ENCODE measurements around the gene TECR.
A peak's percentile ranks its signal among the peaks of the same experiment; 100 is the strongest.
"Not testable (repeated sequence)": the region's sequence is repeated elsewhere in the genome, so short reads cannot be mapped to it uniquely, and the experiment has no call there.

Gene TECR

DNA sequence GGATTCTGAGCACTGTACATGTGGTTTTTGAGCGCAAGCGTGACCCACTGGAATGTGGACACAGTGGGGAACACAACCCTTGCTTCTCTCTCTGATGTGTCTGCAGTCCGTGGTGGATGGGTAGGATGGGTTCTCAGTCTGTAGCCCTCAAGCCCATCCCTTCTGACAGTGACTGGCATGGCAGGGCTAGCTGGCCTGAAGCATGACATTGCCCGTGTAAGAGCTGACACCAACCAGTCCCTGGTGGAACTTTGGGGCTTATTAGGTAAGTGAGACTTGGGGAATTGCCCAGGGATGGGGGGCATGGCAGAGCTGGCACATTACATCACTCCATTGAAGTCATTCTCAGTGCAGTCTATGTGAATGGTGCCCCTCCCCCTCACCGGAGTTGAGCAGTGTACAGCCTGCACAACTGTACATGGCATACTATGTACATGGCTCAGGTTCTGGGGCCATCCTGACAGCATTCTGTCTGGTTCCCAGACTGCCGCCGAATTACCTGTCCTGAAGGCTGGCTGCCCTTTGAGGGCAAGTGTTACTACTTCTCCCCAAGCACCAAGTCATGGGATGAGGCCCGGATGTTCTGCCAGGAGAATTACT is 70.3 kb downstream of the TECR start:
- DNase-seq = no peak

DNA sequence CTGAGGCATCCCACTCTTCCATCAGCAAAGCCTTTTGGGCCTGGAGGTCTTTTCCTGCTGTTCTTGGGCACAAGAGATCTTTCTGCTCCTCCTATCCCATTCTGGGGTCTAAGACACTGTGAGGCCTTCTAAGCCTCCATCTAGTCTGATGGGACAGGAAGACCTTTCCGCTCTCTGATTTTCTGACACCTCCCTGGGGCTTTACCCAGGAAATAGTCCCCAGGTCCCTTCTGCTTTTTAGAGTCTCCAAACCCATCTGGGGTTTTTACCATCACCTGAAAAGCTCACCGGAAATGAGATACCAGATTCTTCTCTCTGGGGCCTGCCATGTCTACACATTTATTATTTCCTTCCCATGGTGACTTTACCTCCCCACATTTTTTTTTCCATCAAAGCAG is 74.6 kb downstream of the TECR start:
- no peak for DNase-seq

- DNase-seq = no peak
Measured at GRCh38 chr19:14606627-14607026, 77.2 kb downstream of the TECR start.

DNA sequence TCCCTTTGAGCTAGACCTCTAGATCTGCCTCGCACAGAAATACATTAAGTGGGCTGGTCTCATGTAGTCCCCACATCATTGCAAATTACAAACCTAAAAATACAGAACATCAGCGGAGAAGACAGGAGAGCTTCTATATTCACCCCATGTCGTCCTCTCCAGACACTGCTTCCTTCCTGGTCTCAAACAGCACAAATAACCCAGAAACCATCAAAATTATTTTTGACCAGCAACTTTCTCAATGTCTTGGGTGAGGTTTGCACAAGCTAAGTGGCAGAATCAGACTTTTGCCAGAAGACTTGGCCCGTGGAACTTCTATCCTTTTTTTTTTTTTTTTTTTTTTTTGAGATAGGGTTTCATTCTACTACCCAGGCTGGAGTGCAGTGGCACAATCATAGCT is 81.7 kb downstream of the TECR start:
- no peak for DNase-seq

DNA sequence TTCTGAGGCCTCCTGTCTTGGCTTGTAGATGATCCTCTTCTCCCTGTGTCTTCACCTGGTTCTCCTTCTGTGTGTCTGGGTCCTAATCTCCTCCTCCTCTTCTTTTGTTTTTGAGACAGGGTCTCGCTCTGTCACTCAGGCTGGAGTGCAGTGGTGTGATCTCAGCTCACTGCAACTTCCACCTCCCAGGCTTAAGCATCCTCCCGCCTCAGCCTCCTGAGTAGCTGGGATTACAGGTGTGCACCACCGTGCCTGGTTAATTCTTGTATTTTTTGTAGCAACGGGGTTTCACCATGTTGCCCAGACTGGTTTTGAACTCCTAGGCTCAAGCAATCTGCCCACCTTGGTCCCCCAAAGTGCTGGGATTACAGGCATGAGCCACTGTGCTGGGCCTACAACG is 82.8 kb downstream of the TECR start:
- DNase-seq = not testable (repeated sequence)

DNA sequence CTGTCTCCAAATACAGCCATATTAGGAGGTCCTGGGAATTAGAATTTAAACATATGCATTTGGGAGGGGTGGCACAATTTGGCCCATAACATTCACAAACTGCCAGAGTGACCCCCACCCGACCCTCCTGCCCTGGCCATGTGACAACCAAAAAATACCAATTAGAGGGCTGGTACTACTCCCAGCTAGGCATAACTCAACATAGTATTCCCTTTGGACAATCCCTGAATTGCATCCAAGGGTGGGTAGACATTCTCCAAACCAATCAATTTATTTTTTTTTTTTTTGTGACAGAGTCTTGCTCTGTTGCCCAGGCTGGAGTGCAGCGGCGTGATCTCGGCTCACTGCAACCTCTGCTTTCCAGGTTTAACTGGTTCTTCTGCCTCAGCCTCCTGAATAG is 83.3 kb downstream of the TECR start:
- DNase-seq = no peak

DNA sequence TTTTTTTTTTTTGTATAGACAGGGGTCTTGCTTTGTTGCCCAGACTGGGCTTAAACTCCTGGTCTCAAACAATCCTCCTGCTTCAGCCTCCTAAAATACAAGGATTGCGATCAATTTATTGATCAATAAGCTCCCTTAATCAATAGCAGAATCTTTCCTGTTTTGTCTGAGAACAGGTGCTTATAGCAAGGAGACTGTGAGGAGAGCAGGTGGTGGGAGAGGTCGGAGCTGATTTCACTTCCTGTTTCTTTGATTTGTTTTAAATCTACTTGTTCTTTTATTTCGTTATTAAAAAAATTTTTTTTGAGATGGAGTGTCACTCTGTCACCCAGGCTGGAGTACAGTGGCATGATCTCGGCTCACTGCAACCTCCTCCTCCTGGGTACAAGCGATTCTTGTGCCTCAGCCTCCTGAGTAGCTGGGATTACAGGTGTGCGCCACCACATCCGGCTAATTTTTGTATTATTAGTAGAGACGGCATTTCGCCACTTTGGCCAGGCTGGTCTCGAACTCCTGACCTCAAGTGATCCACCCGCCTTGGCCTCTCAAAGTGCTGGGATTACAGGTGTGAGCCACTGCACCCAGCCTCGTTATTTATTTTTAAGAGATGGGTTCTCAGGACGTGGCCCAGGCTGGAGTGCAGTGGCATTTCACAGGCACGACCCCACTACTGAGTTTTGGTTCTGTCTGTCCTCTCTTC is 84.2 kb downstream of the TECR start:
- DNase-seq = not testable (repeated sequence)

DNA sequence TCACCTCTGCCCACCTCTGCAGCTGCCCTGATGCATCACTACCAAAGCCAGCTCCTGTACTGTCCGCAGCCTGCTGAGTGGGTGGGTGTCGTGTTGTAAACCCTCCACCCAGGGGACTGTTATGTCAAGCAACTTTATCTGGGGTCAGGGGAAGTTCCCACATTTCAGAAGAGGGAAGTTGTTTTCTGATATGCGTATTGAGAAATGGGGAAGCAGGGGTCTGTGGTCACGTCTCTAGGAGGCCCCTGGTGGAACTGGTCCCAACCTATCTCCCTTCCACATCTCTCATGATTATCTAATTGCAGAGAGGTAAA is 84.7 kb downstream of the TECR start:
- DNase-seq = peak; percentile 23 to 46

Measured in bone marrow (tissue), 2 donors.